ENCODE results near the gene KIF21B. TPM values are rescaled to one million over a fixed set of nuclear protein-coding genes. Genes with fewer than 3 reads are reported as not detected.
A peak's percentile ranks its signal among the peaks of the same experiment; 100 is the strongest.

Gene KIF21B
- total RNA-seq, 1 experiment from 2014 or later: 0.66 TPM

DNA sequence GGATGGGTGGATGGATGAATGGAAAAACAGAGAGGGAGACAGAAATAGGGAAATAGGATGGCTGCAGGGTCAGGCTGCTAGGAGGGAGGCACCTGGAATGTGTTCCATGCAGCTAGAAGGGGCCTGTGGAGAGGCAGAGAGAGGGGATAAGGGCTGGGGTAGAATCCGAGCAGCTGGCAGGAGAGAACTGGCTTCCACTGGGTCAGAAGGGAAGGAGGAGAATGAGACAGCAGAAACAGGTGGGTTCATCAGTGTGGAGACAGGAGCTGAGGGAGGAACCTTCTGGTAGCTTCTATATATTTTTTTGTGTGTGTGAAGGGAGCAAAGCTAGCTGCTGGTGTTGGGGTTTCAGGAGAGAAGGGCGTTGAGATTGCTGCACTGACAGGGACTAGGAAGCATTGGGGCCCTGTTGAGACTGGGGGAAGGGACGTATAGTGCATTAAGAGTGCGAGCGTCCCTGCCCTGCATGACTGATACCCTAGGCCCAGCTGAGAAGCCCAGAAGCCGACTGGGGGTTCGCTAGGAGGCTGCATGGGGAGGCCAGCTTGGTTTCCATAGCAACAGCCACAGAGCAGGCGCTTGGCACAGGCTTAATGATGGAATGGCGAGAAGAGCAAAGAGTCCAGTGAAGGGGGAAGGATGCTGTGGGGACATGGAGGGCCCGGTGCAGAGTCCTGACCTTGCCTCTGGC lies 14.8 kb upstream of the KIF21B start:
- H3K9me3 ChIP-seq (ENCODE audit: low read length): no peaks in the 10 kb centered on the region
- H3K9me2 ChIP-seq (replicated peaks; ENCODE audit: low read length): no peaks in the 10 kb centered on the region
- peaks cover 48% of the 10 kb centered on the region for H3K27me3 ChIP-seq (ENCODE audit: low read length)
- no peak overlapping the region for H3K27ac ChIP-seq (ENCODE audit: low read length)
- no TSS peak for BruUV-seq (replicated peaks)
- H3K36me3 ChIP-seq (ENCODE audit: low read depth, low read length): no peaks in the 10 kb centered on the region
- H3K79me2 ChIP-seq (ENCODE audit: low read length): no peaks in the 10 kb centered on the region
- ChIA-PET CTCF (interaction anchor here (1.0 kb wide), 1 partner anchor 67 kb away, joined by 3 read pairs; no protein-coding TSS in a partner anchor), POLR2A (ENCODE audit: unreplicated experiment) (no interaction called here)
- no peak overlapping the region for H3K4me3 ChIP-seq (ENCODE audit: low read length)
- H3K9ac ChIP-seq (ENCODE audit: low read length): no peak overlapping the region
- no peaks in the 10 kb centered on the region for H3K4me1 ChIP-seq (ENCODE audit: insufficient read depth, low read length)
- H3K4me2 ChIP-seq (ENCODE audit: low read length): no peak overlapping the region
- ATAC-seq (no peak), DNase-seq (no peak)
- TF ChIP-seq EZH2phosphoT487 (IDR thresholded peaks at IDR 0.05; ENCODE audit: borderline replicate concordance, low read length) (no peak), EZH2 (IDR thresholded peaks at IDR 0.05; ENCODE audit: low read length, unreplicated experiment) (no peak)
- TF ChIP-seq, protein P1, sequence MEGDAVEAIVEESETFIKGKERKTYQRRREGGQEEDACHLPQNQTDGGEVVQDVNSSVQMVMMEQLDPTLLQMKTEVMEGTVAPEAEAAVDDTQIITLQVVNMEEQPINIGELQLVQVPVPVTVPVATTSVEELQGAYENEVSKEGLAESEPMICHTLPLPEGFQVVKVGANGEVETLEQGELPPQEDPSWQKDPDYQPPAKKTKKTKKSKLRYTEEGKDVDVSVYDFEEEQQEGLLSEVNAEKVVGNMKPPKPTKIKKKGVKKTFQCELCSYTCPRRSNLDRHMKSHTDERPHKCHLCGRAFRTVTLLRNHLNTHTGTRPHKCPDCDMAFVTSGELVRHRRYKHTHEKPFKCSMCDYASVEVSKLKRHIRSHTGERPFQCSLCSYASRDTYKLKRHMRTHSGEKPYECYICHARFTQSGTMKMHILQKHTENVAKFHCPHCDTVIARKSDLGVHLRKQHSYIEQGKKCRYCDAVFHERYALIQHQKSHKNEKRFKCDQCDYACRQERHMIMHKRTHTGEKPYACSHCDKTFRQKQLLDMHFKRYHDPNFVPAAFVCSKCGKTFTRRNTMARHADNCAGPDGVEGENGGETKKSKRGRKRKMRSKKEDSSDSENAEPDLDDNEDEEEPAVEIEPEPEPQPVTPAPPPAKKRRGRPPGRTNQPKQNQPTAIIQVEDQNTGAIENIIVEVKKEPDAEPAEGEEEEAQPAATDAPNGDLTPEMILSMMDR (conservative IDR thresholded peaks at IDR 0.05; ENCODE audit: low read depth, low read length): no peak
- no peaks in the 10 kb centered on the region for H4K20me1 ChIP-seq (ENCODE audit: low read length)
- no peak overlapping the region for H2AFZ ChIP-seq (ENCODE audit: low read length)
- H3F3A ChIP-seq (ENCODE audit: low read length, unreplicated experiment): no peaks in the 10 kb centered on the region
- intact Hi-C loops (cut with micrococcal nuclease): no loop called here

DNA sequence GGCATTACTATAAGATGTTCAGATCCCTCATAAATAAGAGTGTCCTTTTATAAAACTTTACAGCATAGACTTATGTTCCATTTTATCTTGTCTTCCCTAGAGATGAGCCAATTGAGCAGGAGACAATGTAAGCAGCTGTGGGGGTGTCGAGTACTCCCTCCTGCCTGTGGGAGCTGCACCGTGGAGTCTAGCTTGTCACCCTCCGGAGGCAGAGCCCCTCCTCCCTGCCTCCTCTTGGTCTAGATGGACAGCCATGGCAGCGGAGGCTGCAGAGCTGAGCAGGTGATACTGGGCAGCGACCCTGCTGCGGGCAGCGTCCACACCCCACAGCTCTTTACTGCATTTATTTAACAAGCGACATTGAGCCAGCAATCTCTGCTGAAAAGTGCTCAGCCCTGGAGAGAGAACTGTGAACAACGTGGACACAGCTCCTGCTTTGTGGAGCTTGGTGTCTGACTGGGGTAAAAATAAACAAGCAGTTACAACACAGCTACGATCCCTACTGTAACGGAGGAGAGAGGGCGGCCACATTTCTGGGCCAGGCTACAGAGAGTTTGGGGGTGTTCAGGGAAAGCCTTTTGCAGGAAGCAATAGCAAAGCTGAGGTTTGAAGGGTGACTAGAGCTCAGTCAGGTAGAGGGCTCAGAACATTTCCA lies 12.8 kb upstream of the KIF21B start:
- CTCF ChIA-PET: interaction anchor here (0.5 to 0.9 kb wide), 2 partner anchors 9 to 173 kb away, joined by 3 to 4 read pairs; no protein-coding TSS in a partner anchor
- TF ChIP-seq EZH2 (IDR thresholded peaks at IDR 0.05; ENCODE audit: low read length, unreplicated experiment) (no peak), EZH2phosphoT487 (IDR thresholded peaks at IDR 0.05; ENCODE audit: borderline replicate concordance, low read length) (no peak)
- TF ChIP-seq, protein P1 (conservative IDR thresholded peaks at IDR 0.05; ENCODE audit: low read depth, low read length): no peak
- POLR2A ChIA-PET (ENCODE audit: unreplicated experiment): no interaction called here

DNA sequence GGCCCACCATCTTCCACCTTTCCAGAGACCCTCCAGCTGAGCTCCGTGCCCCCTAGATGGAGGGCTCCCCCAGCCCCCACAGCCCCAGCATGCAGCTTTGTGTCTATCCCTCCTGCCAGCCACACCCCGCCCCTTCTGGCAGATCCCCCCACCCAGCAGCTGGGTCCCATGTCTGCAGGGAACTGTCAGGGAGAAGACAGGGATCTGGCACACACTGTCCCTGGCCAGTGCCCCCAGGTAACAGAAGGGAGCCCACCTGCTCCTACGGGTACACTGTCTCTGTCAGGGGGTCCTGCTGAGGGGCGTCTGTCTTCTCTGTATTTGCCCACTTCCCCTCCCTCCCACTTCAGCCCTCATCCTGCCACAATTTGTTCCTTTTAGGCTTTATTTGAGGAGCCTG lies 11.2 kb upstream of the KIF21B start:
- TF ChIP-seq, protein P1 (conservative IDR thresholded peaks at IDR 0.05; ENCODE audit: low read depth, low read length): no peak
- TF ChIP-seq EZH2 (IDR thresholded peaks at IDR 0.05; ENCODE audit: low read length, unreplicated experiment) (no peak), EZH2phosphoT487 (IDR thresholded peaks at IDR 0.05; ENCODE audit: borderline replicate concordance, low read length) (no peak)
- no peaks in the 10 kb centered on the region for H3K9me2 ChIP-seq (replicated peaks; ENCODE audit: low read length)
- peaks cover 82% of the 10 kb centered on the region for H3K27me3 ChIP-seq (ENCODE audit: low read length)
- H4K20me1 ChIP-seq (ENCODE audit: low read length): no peaks in the 10 kb centered on the region
- ChIA-PET CTCF (interaction anchor here (0.6 kb wide), 1 partner anchor 96 kb away, joined by 11 read pairs; no protein-coding TSS in a partner anchor), POLR2A (ENCODE audit: unreplicated experiment) (no interaction called here)
- H3K27ac ChIP-seq (ENCODE audit: low read length): no peak overlapping the region
- no peaks in the 10 kb centered on the region for H3K79me2 ChIP-seq (ENCODE audit: low read length)
- BruUV-seq (replicated peaks): no TSS peak
- no peak overlapping the region for H3K4me3 ChIP-seq (ENCODE audit: low read length)
- no peaks in the 10 kb centered on the region for H3F3A ChIP-seq (ENCODE audit: low read length, unreplicated experiment)
- H3K9ac ChIP-seq (ENCODE audit: low read length): no peak overlapping the region
- ATAC-seq (no peak), DNase-seq (no peak)
- no peak overlapping the region for H3K4me2 ChIP-seq (ENCODE audit: low read length)
- H3K36me3 ChIP-seq (ENCODE audit: low read depth, low read length): no peaks in the 10 kb centered on the region
- intact Hi-C loops (cut with micrococcal nuclease): no loop called here
- H2AFZ ChIP-seq (ENCODE audit: low read length): no peak overlapping the region
- no peaks in the 10 kb centered on the region for H3K4me1 ChIP-seq (ENCODE audit: insufficient read depth, low read length)
- H3K9me3 ChIP-seq (ENCODE audit: low read length): no peaks in the 10 kb centered on the region

More for the DNA sequence above, 12.8 kb upstream of the KIF21B start:
- H3K4me1 ChIP-seq (ENCODE audit: insufficient read depth, low read length): no peaks in the 10 kb centered on the region
- no peak overlapping the region for H3K27ac ChIP-seq (ENCODE audit: low read length)
- no peaks in the 10 kb centered on the region for H3K9me3 ChIP-seq (ENCODE audit: low read length)
- intact Hi-C loops (cut with micrococcal nuclease): no loop called here
- peaks cover 66% of the 10 kb centered on the region for H3K27me3 ChIP-seq (ENCODE audit: low read length)
- no peaks in the 10 kb centered on the region for H3K79me2 ChIP-seq (ENCODE audit: low read length)
- ATAC-seq (peak; percentile 12), DNase-seq (no peak)
- H2AFZ ChIP-seq (ENCODE audit: low read length): no peak overlapping the region
- no peaks in the 10 kb centered on the region for H3F3A ChIP-seq (ENCODE audit: low read length, unreplicated experiment)
- H3K9ac ChIP-seq (ENCODE audit: low read length): no peak overlapping the region
- no peaks in the 10 kb centered on the region for H4K20me1 ChIP-seq (ENCODE audit: low read length)
- H3K4me3 ChIP-seq (ENCODE audit: low read length): no peak overlapping the region
- H3K9me2 ChIP-seq (replicated peaks; ENCODE audit: low read length): no peaks in the 10 kb centered on the region
- no TSS peak for BruUV-seq (replicated peaks)
- no peaks in the 10 kb centered on the region for H3K36me3 ChIP-seq (ENCODE audit: low read depth, low read length)
- no peak overlapping the region for H3K4me2 ChIP-seq (ENCODE audit: low read length)

Measured in PC-3 (cell line).